A549 (cell line): ENCODE data around the gene CADM1. TPM values are rescaled to one million over a fixed set of nuclear protein-coding genes. Genes with fewer than 3 reads are reported as not detected.

ENCODE experiments used
- ATAC-seq, 2 experiments: fragments of 200-7000 bp in 1 of 2; fragments of >200 bp in 1 of 2; cut with Nextera tagmentation in 1 of 2; cut with Tn5 transposase in 1 of 2; 3 replicates each; pipeline versions ENCODE4 v1.8.0 to v1.9.1; 2018 to 2020; ENCODE audit warnings: mild to moderate bottlenecking in 1 of 2, moderate library complexity in 1 of 2
- CTCF ChIA-PET: fragments of 300-600 bp; sonication (Branson Sonifier 250); formaldehyde crosslinking; extraction: SDS; loops from one replicate; lab custom pipeline; 2021; ENCODE audit warnings: antibody characterized with exemption, inconsistent platforms; lab: Yijun Ruan, JAX
- POLR2A ChIA-PET: fragments of 350-600 bp; formaldehyde crosslinking; extraction: SDS; loops from one replicate; lab custom pipeline; 2021; ENCODE audit warnings: antibody characterized with exemption, inconsistent platforms; lab: Yijun Ruan, JAX
- DNase-seq, 2 experiments: peaks; one replicate each; pipeline versions ENCODE4 v3.0.0 to v3.0.0-alpha.2; 2011 to 2016; ENCODE audit warnings: low read depth in 1 of 2, low spot score in 1 of 2
- FAIRE-seq: peaks from 2 replicates; lab custom pipeline; 2011; peaks lifted over from hg19 to GRCh38; lab: Jason Lieb, UNC
- H3K27ac ChIP-seq, 2 experiments: fragments of >200 bp; sonication (Bioruptor Twin); formaldehyde crosslinking; 3 replicates each; pipeline ENCODE4 v1.5.1; 2016 to 2017
- H3K4me1 ChIP-seq: fragments of >200 bp; sonication (Bioruptor Twin); formaldehyde crosslinking; 3 replicates; pipeline ENCODE4 v1.6.1; 2016
- H3K4me2 ChIP-seq: fragments of >200 bp; sonication (Bioruptor Twin); formaldehyde crosslinking; 3 replicates; pipeline ENCODE4 v1.6.1; 2016
- H3K4me3 ChIP-seq: fragments of >200 bp; sonication (Bioruptor Twin); formaldehyde crosslinking; 3 replicates; pipeline ENCODE4 v1.5.1; 2016
- H3K9me3 ChIP-seq: fragments of >200 bp; sonication (Bioruptor Twin); formaldehyde crosslinking; 3 replicates; pipeline ENCODE4 v1.6.1; 2016
- CBX2 ChIP-seq: fragments of 200-600 bp; sonication (generic); IDR thresholded peaks from 2 replicates; pipeline ENCODE4 v1.6.1; 2016; ENCODE audit warnings: low read depth, mild to moderate bottlenecking, borderline replicate concordance
- CBX8 ChIP-seq: fragments of 200-600 bp; sonication (generic); IDR thresholded peaks from 2 replicates; pipeline ENCODE4 v1.6.1; 2016
- CEBPB ChIP-seq, 2 experiments: fragments of >200 bp in 1 of 2; sonication (Bioruptor Twin) in 1 of 2; formaldehyde crosslinking in 1 of 2; IDR thresholded peaks; 2 replicates each; pipeline ENCODE4 v1.6.1; 2012 to 2016
- CHD2 ChIP-seq: fragments of 150-350 bp; IDR thresholded peaks from 2 replicates; pipeline ENCODE4 v1.6.1; 2014; ENCODE audit warnings: low read length; ENCODE audit not compliant: partially characterized antibody
- EHF ChIP-seq: fragments of 250-450 bp; sonication (Bioruptor Pico); IDR thresholded peaks from 2 replicates; pipeline ENCODE4 v1.5.0; 2020; ENCODE audit warnings: mild to moderate bottlenecking
- FOSL2 ChIP-seq, 2 experiments: fragments of 450-650 bp in 1 of 2; fragments of >200 bp in 1 of 2; sonication (Bioruptor Twin) in 1 of 2; formaldehyde crosslinking; IDR thresholded peaks; 2 replicates each; pipeline versions ENCODE4 v1.5.0 to v1.6.1; 2016 to 2020; ENCODE audit warnings: mild to moderate bottlenecking in 1 of 2, moderate library complexity in 1 of 2
- HEYL ChIP-seq: fragments of 250-450 bp; sonication (Bioruptor Pico); IDR thresholded peaks from 2 replicates; pipeline ENCODE4 v1.8.0; 2021; ENCODE audit warnings: mild to moderate bottlenecking, moderate library complexity
- HOXA7 ChIP-seq: fragments of 250-450 bp; sonication (Bioruptor Pico); IDR thresholded peaks from 2 replicates; pipeline ENCODE4 v1.5.0; 2020; ENCODE audit warnings: mild to moderate bottlenecking, moderate library complexity
- NFE2L2 ChIP-seq: fragments of 150-350 bp; conservative IDR thresholded peaks from 2 replicates; pipeline ENCODE4 v1.6.1; 2014; ENCODE audit warnings: low read length
- RAD21 ChIP-seq, 2 experiments: fragments of >200 bp in 1 of 2; sonication (Bioruptor Twin) in 1 of 2; formaldehyde crosslinking in 1 of 2; IDR thresholded peaks in 1 of 2; conservative IDR thresholded peaks in 1 of 2; 2 replicates in 1 of 2; 3 replicates in 1 of 2; pipeline ENCODE4 v1.6.1; 2012 to 2018; ENCODE audit warnings: inconsistent platforms in 1 of 2
- SMC3 ChIP-seq: fragments of >200 bp; sonication (Bioruptor Twin); formaldehyde crosslinking; IDR thresholded peaks from 3 replicates; pipeline ENCODE4 v1.6.1; 2018; ENCODE audit warnings: inconsistent platforms
- ZC3H11A ChIP-seq: fragments of 450-650 bp; IDR thresholded peaks from 2 replicates; pipeline ENCODE4 v1.6.1; 2014; ENCODE audit warnings: antibody characterized with exemption, mild to moderate bottlenecking
- ZNF302 ChIP-seq: fragments of 250-450 bp; sonication (Bioruptor Pico); IDR thresholded peaks from 2 replicates; pipeline ENCODE4 v1.9.0; 2021; ENCODE audit warnings: inconsistent platforms, mild to moderate bottlenecking, moderate library complexity
- WGBS: methylation state at CpG from one replicate; pipeline ENCODE4 v1.1.6; 2017; ENCODE audit errors: missing lambda C conversion rate; 5-methylcytosine and 5-hydroxymethylcytosine counted together
- polyA plus RNA-seq, 4 experiments: library from polyadenylated mRNA; depleted of rRNA in 3 of 4; stranded (reverse); fragments of >200 nt; fragmentation: RNase III in 1 of 4; extraction: RNeasy Plus Mini Kit Qiagen cat#74134 plus additional on column Dnase treatment in 1 of 4; gene quantifications; 2 replicates in 3 of 4; 3 replicates in 1 of 4; pipeline ENCODE4 v1.2.3, GENCODE V29; 2011 to 2017
- TF ChIP-seq, protein P1 (sequence below): IDR thresholded peaks from 2 replicates; pipeline ENCODE4 v1.6.1; 2012; ENCODE audit warnings: low read depth, borderline replicate concordance
- TF ChIP-seq, protein P2 (sequence below): fragments of >200 bp; sonication (Bioruptor Twin); formaldehyde crosslinking; IDR thresholded peaks from 3 replicates; pipeline ENCODE4 v1.5.1; 2016

CADM1 gene
- polyA plus RNA-seq, 2 of the 4 experiments (the other 2 are of a cell fraction): 33.4 to 36.7 TPM

DNA sequence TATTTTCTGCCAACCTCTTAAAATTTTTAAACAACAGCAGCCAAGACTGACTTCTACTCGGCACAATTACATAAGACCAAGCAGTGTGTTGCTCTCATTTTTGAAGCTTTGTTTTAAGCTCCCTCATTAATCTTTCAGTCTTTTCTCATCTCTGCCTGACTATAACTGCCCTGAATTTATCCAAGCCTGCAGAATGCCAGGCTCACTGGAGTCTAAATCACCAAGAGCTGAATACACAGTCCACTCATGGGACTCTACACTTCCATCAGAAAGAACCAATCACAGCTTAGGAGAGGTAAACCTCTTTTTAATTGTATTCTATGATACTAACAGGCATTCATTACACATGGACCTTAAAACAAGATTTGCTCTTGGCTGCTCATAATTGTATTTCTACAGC, 178.7 kb downstream of the CADM1 start (continued):
- TF ChIP-seq, protein P1, sequence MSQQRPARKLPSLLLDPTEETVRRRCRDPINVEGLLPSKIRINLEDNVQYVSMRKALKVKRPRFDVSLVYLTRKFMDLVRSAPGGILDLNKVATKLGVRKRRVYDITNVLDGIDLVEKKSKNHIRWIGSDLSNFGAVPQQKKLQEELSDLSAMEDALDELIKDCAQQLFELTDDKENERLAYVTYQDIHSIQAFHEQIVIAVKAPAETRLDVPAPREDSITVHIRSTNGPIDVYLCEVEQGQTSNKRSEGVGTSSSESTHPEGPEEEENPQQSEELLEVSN: no peak
- no peak for TF ChIP-seq SMC3
- TF ChIP-seq EHF (CRISPR knock-in tag): no peak
- TF ChIP-seq ZNF302 (CRISPR knock-in tag): no peak

DNA sequence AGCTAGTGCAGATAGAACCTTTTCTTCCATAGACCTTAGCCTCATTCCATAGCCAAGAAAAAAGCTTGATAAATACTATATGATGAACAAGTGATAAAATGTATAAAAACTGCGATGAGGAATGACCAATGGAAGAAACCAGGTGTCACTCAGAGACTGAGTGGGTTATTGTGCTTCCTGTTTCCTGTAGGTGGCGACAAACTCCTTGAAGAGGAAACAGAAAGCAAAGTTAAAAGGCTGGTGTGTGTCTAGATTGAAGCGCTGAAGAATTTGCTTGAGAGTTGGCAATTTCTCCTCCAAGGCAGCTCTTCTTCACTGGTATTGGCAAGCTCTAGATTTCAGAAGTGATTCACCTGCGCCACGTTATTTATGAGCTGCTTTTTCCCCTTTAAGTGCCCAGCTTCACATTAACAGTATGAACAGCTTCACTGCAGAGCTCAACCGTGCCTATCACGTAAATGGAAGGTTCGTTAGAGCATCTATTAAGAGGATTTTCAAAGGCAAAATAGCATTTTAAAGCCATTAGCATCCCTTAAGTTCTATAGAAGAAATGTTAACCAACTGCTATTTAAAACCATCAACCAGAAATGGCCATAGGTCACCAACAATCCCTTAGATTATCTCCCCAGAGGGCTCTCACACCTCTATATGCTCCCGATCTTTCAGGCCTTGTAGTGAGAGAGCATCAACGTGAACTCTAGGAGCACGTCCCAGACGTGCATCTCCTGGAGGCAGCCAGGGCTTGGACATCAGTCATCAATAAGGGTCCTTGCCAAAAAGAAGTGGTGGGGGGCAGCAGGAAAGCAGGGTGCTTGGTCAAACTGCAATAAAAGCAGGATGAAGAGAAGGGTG, 179.4 kb downstream of the CADM1 start:
- Histone ChIP-seq H3K4me2 (peak overlapping the region; percentile 23; the same call in 1 of the 3 replicates), H3K4me1 (peaks cover 8% of the 10 kb centered on the region; the same call in 2 of the 3 replicates), H3K9me3 (no peaks in the 10 kb centered on the region), H3K27ac (no peak overlapping the region), H3K4me3 (no peak overlapping the region)
- CTCF ChIA-PET: interaction anchor here (0.6 to 2.1 kb wide), 32 partner anchors 8 to 957 kb away, joined by 3 to 11 read pairs (median 4); partner anchors contain the start of gene CADM1
- peak; percentile 89 to 93 for ATAC-seq
- peak; percentile 33 to 67 for DNase-seq
- WGBS: 52% methylated on average over 12 of the region's 12 CpGs
- POLR2A ChIA-PET: no interaction called here
- peak; percentile 13 for FAIRE-seq
- TF ChIP-seq, protein P2, sequence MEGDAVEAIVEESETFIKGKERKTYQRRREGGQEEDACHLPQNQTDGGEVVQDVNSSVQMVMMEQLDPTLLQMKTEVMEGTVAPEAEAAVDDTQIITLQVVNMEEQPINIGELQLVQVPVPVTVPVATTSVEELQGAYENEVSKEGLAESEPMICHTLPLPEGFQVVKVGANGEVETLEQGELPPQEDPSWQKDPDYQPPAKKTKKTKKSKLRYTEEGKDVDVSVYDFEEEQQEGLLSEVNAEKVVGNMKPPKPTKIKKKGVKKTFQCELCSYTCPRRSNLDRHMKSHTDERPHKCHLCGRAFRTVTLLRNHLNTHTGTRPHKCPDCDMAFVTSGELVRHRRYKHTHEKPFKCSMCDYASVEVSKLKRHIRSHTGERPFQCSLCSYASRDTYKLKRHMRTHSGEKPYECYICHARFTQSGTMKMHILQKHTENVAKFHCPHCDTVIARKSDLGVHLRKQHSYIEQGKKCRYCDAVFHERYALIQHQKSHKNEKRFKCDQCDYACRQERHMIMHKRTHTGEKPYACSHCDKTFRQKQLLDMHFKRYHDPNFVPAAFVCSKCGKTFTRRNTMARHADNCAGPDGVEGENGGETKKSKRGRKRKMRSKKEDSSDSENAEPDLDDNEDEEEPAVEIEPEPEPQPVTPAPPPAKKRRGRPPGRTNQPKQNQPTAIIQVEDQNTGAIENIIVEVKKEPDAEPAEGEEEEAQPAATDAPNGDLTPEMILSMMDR: peak; percentile 69
- TF ChIP-seq RAD21 (conservative IDR thresholded peaks at IDR 0.05 in 1 of 2, IDR thresholded peaks at IDR 0.05 in 1 of 2) (peak; percentile 78 to 81), CBX2 (no peak), SMC3 (peak; percentile 59), HOXA7 (CRISPR knock-in tag) (no peak)

DNA sequence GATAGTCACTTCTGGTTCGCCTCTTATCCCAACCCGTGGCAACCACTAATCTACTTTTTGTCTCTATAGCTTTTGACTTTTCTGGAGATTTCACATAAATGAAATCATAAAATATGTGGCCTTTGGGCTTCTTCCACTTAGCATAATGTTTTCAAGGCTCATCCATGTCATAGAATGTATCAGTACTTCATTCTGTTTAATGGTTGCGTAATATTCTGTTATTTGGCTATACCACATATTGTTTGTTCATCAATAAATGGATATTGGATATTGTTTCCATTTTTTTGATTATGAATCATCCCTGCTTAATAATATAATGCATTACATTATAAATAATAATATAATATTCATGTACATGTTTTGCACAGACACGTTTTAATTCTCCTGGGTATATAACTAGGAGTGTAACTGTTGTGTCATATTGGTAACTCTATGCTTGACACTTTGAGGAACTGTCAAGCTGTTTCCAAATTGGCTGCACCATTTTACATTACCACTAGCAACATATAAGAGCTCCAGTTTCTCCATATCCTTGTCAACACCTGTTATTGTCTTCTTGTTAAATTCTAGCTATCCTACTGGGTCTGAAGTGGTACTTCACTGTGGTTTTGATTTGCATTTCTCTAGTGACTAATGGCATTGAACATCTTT, 181.5 kb downstream of the CADM1 start:
- Histone ChIP-seq H3K4me1 (peaks cover 8% of the 10 kb centered on the region; the same call in 2 of the 3 replicates), H3K4me2 (no peak overlapping the region), H3K9me3 (no peaks in the 10 kb centered on the region), H3K27ac (no peak overlapping the region), H3K4me3 (no peak overlapping the region)
- DNase-seq: no peak
- TF ChIP-seq FOSL2 (IDR thresholded peaks at IDR 0.05) (no peak), FOSL2 (CRISPR knock-in tag; IDR thresholded peaks at IDR 0.05) (no peak), CBX8 (no peak), CEBPB (IDR thresholded peaks at IDR 0.05) (peak; percentile 11 to 49; a peak in 2 of 4 replicates), HEYL (CRISPR knock-in tag) (no peak), ZC3H11A (no peak)
- ATAC-seq: no peak
- ChIA-PET POLR2A (no interaction called here), CTCF (interaction anchor here (0.7 to 2.3 kb wide), 2 partner anchors 180 to 196 kb away, joined by 3 to 5 read pairs; no protein-coding TSS in a partner anchor)
- WGBS: 87% methylated on average over 4 of the region's 4 CpGs
- no peak for FAIRE-seq

DNA sequence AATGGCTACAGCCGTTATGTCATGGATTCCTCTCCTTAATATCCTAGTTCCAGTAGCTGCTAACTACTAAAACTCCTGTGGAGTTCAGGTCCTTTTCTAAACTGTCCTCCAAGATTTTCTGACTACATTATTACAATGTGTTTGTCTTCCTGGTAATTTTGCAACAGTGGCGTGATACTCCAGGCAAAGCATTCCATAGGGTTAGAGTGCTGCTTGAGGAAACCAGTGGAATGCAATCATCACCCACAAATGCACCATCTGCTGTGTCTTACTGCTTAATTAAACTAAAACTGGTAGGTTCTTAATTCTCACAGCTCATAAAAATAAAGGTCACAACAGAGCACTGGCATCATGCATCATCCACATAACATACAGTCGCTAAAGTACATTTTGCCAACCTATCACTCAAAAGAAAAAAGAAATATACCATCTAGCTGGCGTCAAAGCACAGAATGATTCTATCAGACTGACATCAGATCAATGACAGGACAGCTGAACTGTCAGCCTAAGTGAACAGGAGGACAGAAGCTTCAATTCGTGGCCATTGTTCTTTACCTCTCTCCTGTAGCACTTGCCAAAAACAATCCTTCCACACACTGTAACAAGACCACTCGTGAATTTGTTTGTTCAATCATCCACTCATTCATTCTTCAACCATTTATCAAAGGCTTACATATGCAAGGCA, 182.5 kb downstream of the CADM1 start:
- no peak overlapping the region for H3K4me3 ChIP-seq
- WGBS: 85% methylated on average over 6 of the region's 6 CpGs
- H3K4me1 ChIP-seq: peaks cover 8% of the 10 kb centered on the region; the same call in 2 of the 3 replicates
- TF ChIP-seq CHD2: no peak
- no peak for TF ChIP-seq NFE2L2
- TF ChIP-seq, protein P1: no peak
- H3K27ac ChIP-seq: no peak overlapping the region
- DNase-seq: no peak
- no peaks in the 10 kb centered on the region for H3K9me3 ChIP-seq
- H3K4me2 ChIP-seq: no peak overlapping the region
- ATAC-seq: no peak
- no peak for FAIRE-seq
- ChIA-PET POLR2A (no interaction called here), CTCF (interaction anchor here (2.3 kb wide), 1 partner anchor 181 kb away, joined by 5 read pairs; no protein-coding TSS in a partner anchor)
